PC-9 (cell line): ENCODE results near the gene KIF5C. TPM values are rescaled to one million over a fixed set of nuclear protein-coding genes. Genes with fewer than 3 reads are reported as not detected.

Source experiments
- BruUV-seq: library from RNA; stranded (reverse); fragments of 400-500 nt; replicated peaks from 2 replicates; lab custom pipeline; 2021; lab: Mats Ljungman, UMichigan
- CTCF ChIA-PET: fragments of 300-600 bp; sonication (Branson Sonifier 250); formaldehyde crosslinking; loops from one replicate; lab custom pipeline; 2022; ENCODE audit warnings: antibody characterized with exemption; lab: Charles Lee
- POLR2A ChIA-PET: fragments of 300-600 bp; sonication (Branson Sonifier 250); formaldehyde crosslinking; loops from one replicate; lab custom pipeline; 2022; ENCODE audit warnings: antibody characterized with exemption; ENCODE audit not compliant: unreplicated experiment; lab: Charles Lee
- DNase-seq, 2 experiments: peaks; one replicate each; pipeline versions ENCODE4 v3.0.0 to v3.0.0-alpha.2; 2015 to 2022; ENCODE audit warnings: mixed read lengths in 1 of 2
- H2AFZ ChIP-seq: fragments of 200-600 bp; sonication (generic); 2 replicates; pipeline ENCODE4 v1.8.1; 2017; ENCODE audit warnings: antibody characterized with exemption
- H3F3A ChIP-seq: fragments of 200-600 bp; sonication (generic); 2 replicates; pipeline ENCODE4 v1.8.1; 2017; ENCODE audit warnings: antibody characterized with exemption, mild to moderate bottlenecking, low read depth; ENCODE audit not compliant: insufficient read depth
- H3K27ac ChIP-seq: fragments of 200-600 bp; sonication (generic); 2 replicates; pipeline ENCODE4 v1.6.1; 2016; ENCODE audit warnings: mixed run types
- H3K27me3 ChIP-seq: fragments of 200-600 bp; sonication (generic); 2 replicates; pipeline ENCODE4 v1.6.1; 2016; ENCODE audit warnings: low read depth, mixed run types; ENCODE audit not compliant: insufficient read depth
- H3K36me3 ChIP-seq: fragments of 200-600 bp; sonication (generic); 2 replicates; pipeline ENCODE4 v1.6.1; 2016; ENCODE audit warnings: low read depth, mixed run types
- H3K4me1 ChIP-seq: fragments of 200-600 bp; sonication (generic); replicated peaks from 2 replicates; pipeline ENCODE4 v1.6.1; 2016; ENCODE audit warnings: mixed run types; ENCODE audit not compliant: insufficient read depth
- H3K4me2 ChIP-seq: fragments of 200-600 bp; sonication (generic); 2 replicates; pipeline ENCODE4 v1.6.1; 2017; ENCODE audit warnings: mixed run types
- H3K4me3 ChIP-seq: fragments of 200-600 bp; sonication (generic); 2 replicates; pipeline ENCODE4 v1.6.1; 2016; ENCODE audit warnings: mixed run types
- H3K79me2 ChIP-seq: fragments of 200-600 bp; sonication (generic); 2 replicates; pipeline ENCODE4 v1.6.1; 2017; ENCODE audit warnings: low read depth, mixed run types
- H3K9me2 ChIP-seq: fragments of 200-600 bp; sonication (generic); 2 replicates; pipeline ENCODE4 v1.8.1; 2017; ENCODE audit warnings: mild to moderate bottlenecking; ENCODE audit not compliant: insufficient read depth
- H3K9me3 ChIP-seq: fragments of 200-600 bp; sonication (generic); 2 replicates; pipeline ENCODE4 v1.8.1; 2016; ENCODE audit warnings: low read depth; ENCODE audit not compliant: insufficient read depth
- H4K20me1 ChIP-seq: fragments of 200-600 bp; sonication (generic); 2 replicates; pipeline ENCODE4 v1.8.1; 2017; ENCODE audit not compliant: insufficient read depth
- CTCF ChIP-seq: fragments of 200-600 bp; sonication (generic); conservative IDR thresholded peaks from 2 replicates; pipeline ENCODE4 v1.6.1; 2017; ENCODE audit warnings: mixed run types, antibody characterized with exemption, mild to moderate bottlenecking, moderate library complexity
- EZH2 ChIP-seq: fragments of 200-600 bp; sonication (generic); IDR thresholded peaks from 2 replicates; pipeline ENCODE4 v1.8.0; 2017; ENCODE audit warnings: antibody characterized with exemption, low read depth
- intact Hi-C: fragments of 100-400 bp; cut with micrococcal nuclease; formaldehyde crosslinking; loops from one replicate; pipeline ENCODE4 v1.10.0; 2022; ENCODE audit not compliant: unreplicated experiment
- total RNA-seq: library from RNA; stranded (reverse); gene quantifications from 2 replicates; pipeline ENCODE4 v1.2.3, GENCODE V29; 2021

Gene KIF5C
- total RNA-seq, 1 experiment from 2014 or later: 0.07 TPM

GRCh38 chr2:148829618-148830017 is 45.4 kb upstream of the KIF5C start:
- Histone ChIP-seq H3K4me3 (no peak overlapping the region), H3K9me3 (no peaks in the 10 kb centered on the region), H3K9me2 (no peaks in the 10 kb centered on the region), H3K27ac (no peak overlapping the region), H2AFZ (no peak overlapping the region), H4K20me1 (no peaks in the 10 kb centered on the region), H3K4me1 (no peaks in the 10 kb centered on the region), H3K27me3 (no peaks in the 10 kb centered on the region), H3K4me2 (no peak overlapping the region), H3K36me3 (no peaks in the 10 kb centered on the region), H3K79me2 (no peaks in the 10 kb centered on the region), H3F3A (no peaks in the 10 kb centered on the region)
- CTCF ChIA-PET: no interaction called here
- BruUV-seq: no TSS peak
- no peak for DNase-seq
- intact Hi-C loops: no loop called here
- POLR2A ChIA-PET: interaction anchor here (0.6 kb wide), 1 partner anchor 1849 kb away, joined by 3 read pairs; no protein-coding TSS in a partner anchor
- no peak for TF ChIP-seq CTCF
- no peak for TF ChIP-seq EZH2

- Histone ChIP-seq H3K27me3 (no peaks in the 10 kb centered on the region), H3K79me2 (no peaks in the 10 kb centered on the region), H3K9me3 (no peaks in the 10 kb centered on the region), H3K36me3 (no peaks in the 10 kb centered on the region), H3F3A (no peaks in the 10 kb centered on the region), H2AFZ (no peak overlapping the region), H3K4me3 (no peak overlapping the region), H3K9me2 (no peaks in the 10 kb centered on the region), H3K4me1 (no peaks in the 10 kb centered on the region), H3K4me2 (no peak overlapping the region), H4K20me1 (no peaks in the 10 kb centered on the region), H3K27ac (no peak overlapping the region)
- intact Hi-C loops: no loop called here
- BruUV-seq: no TSS peak
- ChIA-PET POLR2A (no interaction called here), CTCF (no interaction called here)
- TF ChIP-seq CTCF (no peak), EZH2 (no peak)
- DNase-seq: no peak
Observed at GRCh38 chr2:148832637-148833036, 42.4 kb upstream of the KIF5C start.

GRCh38 chr2:148842050-148842449 is 33.0 kb upstream of the KIF5C start:
- ChIA-PET POLR2A (no interaction called here), CTCF (no interaction called here)
- intact Hi-C loops: no loop called here
- H3K4me3 ChIP-seq: no peak overlapping the region
- no peak for DNase-seq
- no peaks in the 10 kb centered on the region for H4K20me1 ChIP-seq
- no peaks in the 10 kb centered on the region for H3K27me3 ChIP-seq
- no peaks in the 10 kb centered on the region for H3K9me3 ChIP-seq
- TF ChIP-seq CTCF (no peak), EZH2 (no peak)
- no TSS peak for BruUV-seq
- no peaks in the 10 kb centered on the region for H3K36me3 ChIP-seq
- no peaks in the 10 kb centered on the region for H3F3A ChIP-seq
- H3K4me2 ChIP-seq: no peak overlapping the region
- H3K4me1 ChIP-seq: no peaks in the 10 kb centered on the region
- H2AFZ ChIP-seq: no peak overlapping the region
- no peaks in the 10 kb centered on the region for H3K79me2 ChIP-seq
- H3K9me2 ChIP-seq: no peaks in the 10 kb centered on the region
- H3K27ac ChIP-seq: no peak overlapping the region
